HuH-7 (cell line): ENCODE measurements around the gene NPC1L1.
A peak's percentile ranks its signal among the peaks of the same experiment; 100 is the strongest.

Experiments used
- DNase-seq: peaks from one replicate; pipeline ENCODE4 v3.0.0; 2011; ENCODE audit warnings: low spot score

NPC1L1 gene

DNA sequence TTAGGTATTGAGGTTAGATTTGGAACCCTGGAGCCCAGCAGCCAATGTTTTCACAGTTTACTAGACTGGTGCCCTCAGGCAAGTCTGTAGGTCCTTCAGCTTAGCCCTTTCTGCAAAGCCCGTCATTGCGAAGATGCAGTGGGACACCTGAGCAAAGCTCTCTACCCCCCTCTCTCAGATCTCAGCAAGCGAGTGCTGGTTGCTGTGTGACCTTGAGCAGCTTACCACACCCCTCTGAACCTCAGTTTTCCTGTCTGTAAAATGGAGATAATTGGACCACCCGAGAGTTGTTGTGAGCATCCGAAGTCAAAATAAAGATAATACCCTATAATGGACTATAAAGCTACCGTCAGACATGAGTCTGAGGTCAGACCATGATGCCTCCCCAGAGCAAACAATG is 3.7 kb downstream of the NPC1L1 start:
- DNase-seq: no peak

DNA sequence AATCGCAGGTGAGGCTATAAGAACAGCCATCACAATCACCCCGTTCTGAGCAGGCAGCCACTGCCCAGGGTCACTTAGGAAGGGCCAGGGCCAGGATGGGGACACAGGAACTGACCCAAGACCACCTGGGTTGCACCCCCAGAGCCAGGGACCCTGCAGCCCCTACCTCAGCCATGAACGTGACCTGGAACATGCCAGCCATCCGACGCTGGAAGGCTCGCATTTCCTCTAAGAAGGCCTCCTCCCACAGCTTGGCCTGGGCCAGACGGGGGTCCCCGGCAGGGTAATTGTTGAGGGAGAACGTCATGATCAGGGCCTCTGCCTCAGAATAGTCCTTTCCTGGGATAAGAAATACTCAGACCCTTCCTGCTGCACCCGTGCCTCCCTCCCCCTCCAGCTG is 5.0 kb downstream of the NPC1L1 start:
- DNase-seq: no peak

- no peak for DNase-seq
Measured at GRCh38 chr7:44535348-44536064, 5.6 kb downstream of the NPC1L1 start.

- peak; percentile 87 for DNase-seq
Measured at GRCh38 chr7:44534501-44534900, 6.6 kb downstream of the NPC1L1 start.

- no peak for DNase-seq
Measured at GRCh38 chr7:44534087-44534486, 7.0 kb downstream of the NPC1L1 start.

DNA sequence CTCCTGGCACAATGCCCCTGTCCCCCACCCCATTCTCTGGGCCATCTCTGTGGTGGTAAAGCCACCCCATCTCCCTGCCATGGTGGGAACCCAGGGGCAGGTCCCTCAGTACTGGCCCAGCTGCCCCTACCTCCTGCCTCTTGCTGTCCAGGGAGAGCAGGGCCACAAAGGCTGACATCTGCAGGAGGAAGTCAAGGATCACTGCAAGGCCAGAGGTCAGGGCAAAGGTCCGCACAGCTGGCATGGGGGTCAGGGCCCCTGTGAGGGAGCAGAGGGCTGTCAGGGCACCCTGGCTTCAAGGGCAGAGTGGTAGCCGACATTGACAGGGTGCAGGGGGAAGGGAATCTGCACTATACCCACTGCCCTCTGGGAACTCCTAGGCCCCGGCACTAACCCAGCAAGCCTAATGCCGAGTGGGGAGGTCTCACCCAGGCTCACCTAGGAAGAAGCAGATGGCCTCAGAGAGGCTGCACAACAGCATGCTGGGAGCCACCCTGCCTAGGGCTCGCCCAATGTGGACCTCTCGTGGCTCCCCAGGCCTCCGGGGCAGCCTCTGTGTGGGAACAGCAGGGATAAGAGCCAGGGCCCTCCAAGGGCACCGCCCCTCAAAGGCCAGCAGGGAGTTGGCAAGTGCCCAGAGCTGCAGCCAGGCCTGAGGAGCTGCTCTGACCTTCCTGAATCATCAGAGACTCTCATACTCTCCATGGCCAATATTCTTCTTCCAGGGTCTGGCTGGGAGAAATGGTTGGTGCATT is 7.7 kb downstream of the NPC1L1 start:
- DNase-seq: no peak

GRCh38 chr7:44531421-44532380 is 9.4 kb downstream of the NPC1L1 start:
- DNase-seq: no peak

DNA sequence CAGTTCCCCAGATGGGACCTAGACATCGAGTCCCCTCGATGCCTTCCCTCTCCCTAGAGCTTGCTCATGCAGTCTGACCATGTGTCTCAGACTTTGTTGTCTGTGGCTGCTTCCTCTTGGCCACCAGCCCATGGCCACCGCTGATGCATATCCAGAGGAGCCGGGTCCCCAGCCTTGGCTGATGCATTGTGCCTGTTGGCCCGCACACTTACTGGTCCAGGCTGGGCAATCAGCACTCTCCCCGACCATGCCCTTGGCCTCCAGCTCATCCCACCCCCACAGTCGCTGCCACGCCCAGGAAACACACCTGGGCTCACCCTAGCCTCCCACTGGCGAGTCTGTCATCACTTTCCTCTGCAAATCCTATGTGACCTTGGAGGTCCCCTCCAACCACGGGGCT is 10.1 kb downstream of the NPC1L1 start:
- no peak for DNase-seq

- no peak for DNase-seq
Measured at GRCh38 chr7:44524811-44525388, 16.2 kb downstream of the NPC1L1 start.

DNA sequence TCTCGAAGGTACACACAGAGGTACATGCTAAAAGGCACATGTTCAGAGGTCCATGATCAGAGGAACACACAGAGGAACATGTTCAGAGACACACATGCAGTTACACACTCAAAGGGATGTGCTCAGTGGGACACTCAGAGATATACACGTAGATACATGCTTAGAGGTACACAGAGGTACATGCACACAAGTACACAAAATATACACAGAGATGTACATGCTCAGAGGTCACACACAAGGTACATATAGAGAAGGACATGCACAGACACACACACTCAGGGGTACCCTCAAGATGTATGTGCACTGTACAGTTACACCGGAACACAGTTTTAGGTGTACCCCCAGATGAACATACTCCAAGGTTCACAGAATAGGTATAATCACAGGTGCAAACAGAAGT is 18.8 kb downstream of the NPC1L1 start:
- DNase-seq: no peak

GRCh38 chr7:44521347-44522095 is 19.6 kb downstream of the NPC1L1 start:
- no peak for DNase-seq

DNA sequence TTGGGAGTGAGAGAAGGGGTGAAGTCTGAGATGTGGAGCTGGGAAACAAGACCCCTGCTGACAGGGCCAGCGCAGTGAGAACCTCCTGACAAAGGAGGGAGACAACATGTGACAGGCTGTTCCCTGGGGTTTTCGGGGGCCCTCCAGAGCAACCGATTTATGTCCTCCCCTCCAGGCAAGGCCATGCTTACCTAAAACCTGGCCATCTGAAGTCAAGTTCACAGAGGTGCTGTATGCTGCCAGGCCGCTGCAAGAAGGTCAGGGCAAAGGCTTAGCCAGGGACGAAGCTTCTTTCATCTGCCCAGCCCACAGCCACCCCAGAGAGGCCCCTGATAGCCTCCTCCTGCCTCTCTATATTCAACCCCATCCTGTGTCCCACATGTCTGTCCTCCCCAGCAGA is 20.6 kb downstream of the NPC1L1 start:
- no peak for DNase-seq

GRCh38 chr7:44519546-44519945 is 21.6 kb downstream of the NPC1L1 start:
- no peak for DNase-seq

DNA sequence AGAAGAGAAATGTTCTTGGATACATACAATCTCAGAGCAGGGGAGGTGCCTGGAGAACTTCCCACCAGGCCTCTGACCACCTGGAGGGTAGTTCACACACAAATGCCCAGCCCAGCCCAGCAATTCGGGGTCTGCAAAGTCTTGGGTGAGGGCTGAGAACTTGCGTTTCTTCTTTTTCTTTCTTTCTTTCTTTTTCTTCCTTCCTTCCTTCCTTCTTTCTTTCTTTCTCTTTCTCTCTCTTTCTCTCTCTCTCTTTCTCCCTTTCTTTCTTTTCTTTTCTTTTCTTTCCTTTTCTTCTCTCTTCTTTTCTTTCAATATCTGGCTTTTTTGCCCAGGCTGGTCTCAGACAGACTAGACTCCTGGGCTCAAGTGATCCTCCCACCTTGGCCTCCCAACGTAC is 22.4 kb downstream of the NPC1L1 start:
- DNase-seq: no peak

- no peak for DNase-seq
Measured at GRCh38 chr7:44517175-44517574, 24.0 kb downstream of the NPC1L1 start.

DNA sequence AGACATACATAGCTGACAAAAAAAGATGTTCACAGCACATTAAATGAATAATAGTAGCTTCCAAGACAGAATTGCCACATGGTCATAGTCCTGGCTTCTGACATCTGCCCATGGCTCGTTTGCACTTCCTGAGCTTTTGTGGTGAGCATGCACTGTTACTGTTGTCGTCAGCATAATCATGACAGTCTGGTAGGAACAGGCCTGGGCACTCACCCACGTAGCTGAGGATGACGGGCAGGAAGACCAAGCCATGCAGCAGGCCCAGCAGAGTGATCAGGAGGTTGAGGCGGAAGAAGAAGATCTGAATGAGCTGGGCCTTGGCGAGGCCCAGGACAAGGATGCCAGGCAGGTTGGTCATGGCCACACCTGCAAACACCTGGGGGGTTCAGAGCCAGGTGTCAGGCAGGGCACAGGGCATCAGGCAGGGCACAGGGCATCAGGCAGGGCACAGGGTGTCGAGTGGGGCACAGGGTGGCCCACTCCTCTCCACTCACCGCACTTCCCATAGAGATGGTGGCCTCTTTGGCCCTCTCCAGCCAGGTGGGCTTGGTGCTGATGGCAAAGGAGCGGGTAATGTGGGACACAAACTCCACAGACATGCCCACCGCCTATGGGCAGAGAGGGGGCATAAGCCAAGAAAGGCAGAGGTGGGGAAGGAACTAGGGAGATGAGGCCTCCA is 25.4 kb downstream of the NPC1L1 start:
- DNase-seq: no peak

- DNase-seq: no peak
Measured at GRCh38 chr7:44512736-44513135, 28.4 kb downstream of the NPC1L1 start.

DNA sequence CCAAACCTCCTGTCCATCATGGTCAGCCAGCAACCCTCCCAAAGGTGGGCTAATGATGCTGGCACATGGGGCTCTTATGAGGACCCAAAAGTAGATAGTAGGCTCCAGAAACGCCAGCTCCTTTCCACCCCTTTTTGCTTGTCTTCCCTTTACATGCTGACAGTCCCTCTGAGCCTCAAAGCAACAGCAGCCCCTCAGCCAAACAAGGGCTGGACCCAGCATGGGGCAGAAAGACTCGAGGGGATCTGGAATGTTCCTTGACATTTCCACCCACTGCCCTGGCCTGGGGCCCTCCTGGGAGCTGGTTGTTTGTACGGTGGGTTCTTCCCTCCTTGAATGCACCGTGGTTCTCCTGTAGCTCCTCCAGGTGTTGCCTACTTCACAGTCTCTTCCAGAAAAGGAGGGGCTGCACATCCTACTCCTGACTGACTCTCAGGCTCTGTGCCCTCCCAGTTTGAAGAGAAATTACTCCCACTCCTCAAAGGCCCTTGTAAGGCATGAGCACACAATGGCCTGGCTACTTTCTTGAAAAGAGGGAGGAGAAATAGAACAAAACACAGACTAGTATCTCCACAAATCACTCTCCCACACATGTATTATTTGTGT is 29.2 kb downstream of the NPC1L1 start:
- DNase-seq: no peak

GRCh38 chr7:44511236-44511635 is 29.9 kb downstream of the NPC1L1 start:
- no peak for DNase-seq

- no peak for DNase-seq
Measured at GRCh38 chr7:44508328-44509030, 32.7 kb downstream of the NPC1L1 start.
